Hepatocyte (in vitro differentiated cells): Measurements from ENCODE around the gene UCMA. TPM values are rescaled to one million over a fixed set of nuclear protein-coding genes. Genes with fewer than 3 reads are reported as not detected.

Experiments used
- DNase-seq: peaks from one replicate; pipeline ENCODE4 v3.0.0-alpha.2; 2016; ENCODE audit warnings: low spot score
- H2AFZ ChIP-seq: fragments of 200-600 bp; sonication (generic); 2 replicates; pipeline ENCODE4 v1.6.0; 2016; ENCODE audit warnings: antibody characterized with exemption, mild to moderate bottlenecking
- H3K27ac ChIP-seq: fragments of 200-600 bp; sonication (generic); 2 replicates; pipeline ENCODE4 v1.5.1; 2016; ENCODE audit warnings: mild to moderate bottlenecking
- H3K27me3 ChIP-seq: fragments of 200-600 bp; sonication (generic); 2 replicates; pipeline ENCODE4 v1.6.1; 2016
- H3K36me3 ChIP-seq: fragments of 200-600 bp; sonication (generic); replicated peaks from 2 replicates; pipeline ENCODE4 v1.5.1; 2016; ENCODE audit warnings: low read depth; ENCODE audit not compliant: insufficient read depth
- H3K4me1 ChIP-seq: fragments of 200-600 bp; sonication (generic); 2 replicates; pipeline ENCODE4 v1.5.1; 2016; ENCODE audit warnings: mild to moderate bottlenecking, moderate library complexity; ENCODE audit not compliant: insufficient read depth
- H3K4me2 ChIP-seq: fragments of 200-600 bp; sonication (generic); 2 replicates; pipeline ENCODE4 v1.6.0; 2016
- H3K4me3 ChIP-seq: fragments of 200-600 bp; sonication (generic); 2 replicates; pipeline ENCODE4 v1.5.1; 2016; ENCODE audit warnings: mild to moderate bottlenecking
- H3K79me2 ChIP-seq: fragments of 200-600 bp; sonication (generic); 2 replicates; pipeline ENCODE4 v1.6.0; 2017; ENCODE audit warnings: mild to moderate bottlenecking
- H3K9me2 ChIP-seq: fragments of 200-600 bp; sonication (generic); replicated peaks from 2 replicates; pipeline ENCODE4 v1.6.0; 2017; ENCODE audit warnings: mild to moderate bottlenecking; ENCODE audit not compliant: insufficient read depth
- H3K9me3 ChIP-seq: fragments of 200-600 bp; sonication (generic); 2 replicates; pipeline ENCODE4 v1.5.1; 2016; ENCODE audit warnings: low read depth, mild to moderate bottlenecking
- H4K20me1 ChIP-seq: fragments of 200-600 bp; sonication (generic); 2 replicates; pipeline ENCODE4 v1.6.0; 2016; ENCODE audit warnings: mild to moderate bottlenecking; ENCODE audit not compliant: insufficient read depth, poor library complexity, severe bottlenecking
- CTCF ChIP-seq: fragments of 200-600 bp; sonication (generic); IDR thresholded peaks from 2 replicates; pipeline ENCODE4 v1.5.1; 2016; ENCODE audit warnings: antibody characterized with exemption, mild to moderate bottlenecking; ENCODE audit not compliant: poor library complexity
- EZH2 ChIP-seq: fragments of 200-600 bp; sonication (generic); IDR thresholded peaks from 2 replicates; pipeline ENCODE4 v1.6.1; 2016; ENCODE audit warnings: antibody characterized with exemption, mild to moderate bottlenecking, borderline replicate concordance
- EZH2phosphoT487 ChIP-seq: fragments of 200-600 bp; sonication (generic); IDR thresholded peaks from one replicate; pipeline ENCODE4 v1.6.1; 2018; ENCODE audit warnings: antibody characterized with exemption, mild to moderate bottlenecking, low read depth, moderate library complexity; ENCODE audit not compliant: unreplicated experiment, severe bottlenecking
- WGBS: methylation state at CpG from one replicate; pipeline ENCODE4 v1.1.6; 2016; ENCODE audit warnings: low lambda C conversion rate; ENCODE audit errors: missing lambda C conversion rate; 5-methylcytosine and 5-hydroxymethylcytosine counted together
- polyA plus RNA-seq: library from polyadenylated mRNA; unstranded; fragments of >200 nt; fragmentation: Nextera tagmentation; extraction: Ambion mirVana; gene quantifications from 2 replicates; pipeline ENCODE4 v1.2.1, GENCODE V29; 2016
- total RNA-seq: library from RNA; depleted of rRNA; stranded (reverse); fragments of >200 nt; gene quantifications from 2 replicates; pipeline ENCODE4 v1.2.3, GENCODE V29; 2014

The UCMA gene
- total and polyA plus RNA-seq, 2 experiments from 2014 or later = not detected

GRCh38 chr10:13224210-13224995 is 9.8 kb downstream of the UCMA start:
- Histone ChIP-seq H3K9me3 (no peaks in the 10 kb centered on the region), H3K4me1 (no peaks in the 10 kb centered on the region), H3K79me2 (no peaks in the 10 kb centered on the region), H3K27me3 (no peaks in the 10 kb centered on the region), H4K20me1 (no peaks in the 10 kb centered on the region), H3K36me3 (no peaks in the 10 kb centered on the region), H3K27ac (no peak overlapping the region), H3K4me2 (no peak overlapping the region), H3K4me3 (no peak overlapping the region), H2AFZ (no peak overlapping the region), H3K9me2 (no peaks in the 10 kb centered on the region)
- DNase-seq = no peak
- WGBS = 93% methylated on average over 11 of the region's 11 CpGs
- no peak for TF ChIP-seq EZH2
- TF ChIP-seq EZH2phosphoT487 = no peak
- no peak for TF ChIP-seq CTCF

GRCh38 chr10:13223241-13223640 is 10.9 kb downstream of the UCMA start:
- H4K20me1 ChIP-seq = no peaks in the 10 kb centered on the region
- no peaks in the 10 kb centered on the region for H3K4me1 ChIP-seq
- H3K4me3 ChIP-seq = no peak overlapping the region
- H3K27ac ChIP-seq = no peak overlapping the region
- no peaks in the 10 kb centered on the region for H3K36me3 ChIP-seq
- H3K27me3 ChIP-seq = no peaks in the 10 kb centered on the region
- no peaks in the 10 kb centered on the region for H3K79me2 ChIP-seq
- H3K9me3 ChIP-seq = no peaks in the 10 kb centered on the region
- no peak overlapping the region for H3K4me2 ChIP-seq
- no peak overlapping the region for H2AFZ ChIP-seq
- no peaks in the 10 kb centered on the region for H3K9me2 ChIP-seq
- WGBS = 94% methylated on average over 9 of the region's 9 CpGs
- DNase-seq = no peak
- TF ChIP-seq CTCF = no peak

GRCh38 chr10:13222566-13222965 is 11.6 kb downstream of the UCMA start:
- WGBS = 95% methylated on average over 7 of the region's 7 CpGs
- no peaks in the 10 kb centered on the region for H4K20me1 ChIP-seq
- H3K36me3 ChIP-seq = no peaks in the 10 kb centered on the region
- no peak overlapping the region for H3K4me2 ChIP-seq
- no peaks in the 10 kb centered on the region for H3K79me2 ChIP-seq
- no peaks in the 10 kb centered on the region for H3K27me3 ChIP-seq
- DNase-seq = no peak
- H3K4me3 ChIP-seq = no peak overlapping the region
- H3K4me1 ChIP-seq = no peaks in the 10 kb centered on the region
- H3K9me2 ChIP-seq = no peaks in the 10 kb centered on the region
- TF ChIP-seq EZH2phosphoT487 (no peak), CTCF (no peak), EZH2 (no peak)
- no peak overlapping the region for H2AFZ ChIP-seq
- H3K9me3 ChIP-seq = no peaks in the 10 kb centered on the region
- no peak overlapping the region for H3K27ac ChIP-seq

- H3K4me1 ChIP-seq = no peaks in the 10 kb centered on the region
- H3K27ac ChIP-seq = no peak overlapping the region
- H3K9me3 ChIP-seq = no peaks in the 10 kb centered on the region
- no peaks in the 10 kb centered on the region for H4K20me1 ChIP-seq
- no peaks in the 10 kb centered on the region for H3K27me3 ChIP-seq
- TF ChIP-seq CTCF (no peak), EZH2phosphoT487 (no peak), EZH2 (no peak)
- no peak overlapping the region for H3K4me2 ChIP-seq
- no peak overlapping the region for H2AFZ ChIP-seq
- WGBS = 92% methylated on average over 6 of the region's 6 CpGs
- H3K36me3 ChIP-seq = no peaks in the 10 kb centered on the region
- H3K4me3 ChIP-seq = no peak overlapping the region
- DNase-seq = no peak
- no peaks in the 10 kb centered on the region for H3K79me2 ChIP-seq
- H3K9me2 ChIP-seq = no peaks in the 10 kb centered on the region
These were observed 12.0 kb downstream of the UCMA start for GRCh38 chr10:13222151-13222550.
